NCI-H82 treated with DMSO at 0.1 percent for 48 hours (cell line): Measurements from ENCODE around the gene CFAP92.

ENCODE experiments used
- DNase-seq: peaks from one replicate; lab custom pipeline; 2025; ENCODE audit not compliant: unreplicated experiment; lab: John Stamatoyannopoulos, UW

CFAP92 gene

GRCh38 chr3:129006864-129007263 is 13.0 kb upstream of the CFAP92 start:
- no peak for DNase-seq

DNA sequence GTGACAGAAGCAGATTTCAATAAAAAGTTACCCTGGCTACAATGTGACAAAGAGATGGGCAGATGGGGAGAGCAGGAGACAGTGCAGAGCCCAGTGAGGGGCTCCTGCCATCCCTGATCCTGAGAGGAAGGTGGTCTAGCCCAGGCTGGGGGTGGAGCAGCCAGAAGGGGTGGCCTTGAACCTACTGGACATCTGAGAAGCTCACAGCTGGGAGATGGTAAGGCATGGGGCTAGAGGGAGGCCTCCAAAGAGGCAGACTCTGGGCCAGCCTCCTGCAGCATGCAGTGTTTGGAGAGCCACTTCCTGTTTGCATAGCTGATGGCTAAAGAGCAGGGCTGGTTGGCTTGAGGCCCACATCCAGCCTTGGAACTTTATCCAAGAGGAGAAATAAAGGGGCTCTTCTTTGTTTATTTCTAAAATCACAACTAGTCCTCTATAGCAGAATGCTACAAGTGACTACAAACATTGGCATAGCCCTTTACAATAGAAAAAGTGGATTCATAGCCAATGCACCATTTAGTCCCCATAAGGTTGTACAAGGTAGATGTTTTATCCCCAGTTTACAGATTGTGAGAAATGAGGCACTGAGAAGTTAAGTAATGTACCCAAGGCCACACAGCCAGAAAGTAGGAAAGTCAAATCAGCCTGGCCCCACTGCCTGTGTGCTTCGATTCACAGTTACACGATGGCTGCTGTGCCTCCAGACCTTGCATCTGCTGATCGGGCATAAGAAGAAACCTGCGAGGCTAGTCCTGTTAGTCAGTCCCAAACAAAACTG is 11.8 kb upstream of the CFAP92 start:
- DNase-seq = no peak

- no peak for DNase-seq
Observed at GRCh38 chr3:129004639-129005295, 10.9 kb upstream of the CFAP92 start.

DNA sequence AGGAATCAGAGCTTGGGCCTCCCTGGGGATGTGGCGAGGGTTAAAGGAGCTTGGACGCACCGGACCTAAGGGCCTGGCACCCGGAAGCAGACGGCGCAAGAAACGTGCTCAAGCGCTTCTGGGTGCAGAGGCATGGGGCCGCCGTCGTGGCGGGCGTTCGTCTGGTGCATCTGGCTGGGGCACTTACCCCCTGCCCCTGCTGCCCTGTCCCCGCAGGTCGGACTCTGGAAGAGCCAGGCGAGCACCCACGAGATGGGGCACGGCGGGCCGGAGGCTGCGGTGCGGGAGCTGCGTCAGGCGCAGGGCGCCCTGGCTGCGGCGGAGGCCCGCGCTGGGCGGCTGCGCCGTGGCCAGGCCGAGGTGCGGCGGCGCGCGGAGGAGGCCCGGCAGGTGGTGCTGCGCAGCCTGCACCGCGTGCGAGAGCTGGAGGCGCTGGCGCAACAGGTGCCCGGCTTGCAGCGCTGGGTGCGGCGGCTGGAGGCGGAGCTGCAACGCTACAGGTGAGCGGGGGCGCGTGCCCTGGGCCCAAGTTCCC is 9.8 kb upstream of the CFAP92 start:
- DNase-seq = no peak

GRCh38 chr3:129002573-129003569 is 9.0 kb upstream of the CFAP92 start:
- no peak for DNase-seq

DNA sequence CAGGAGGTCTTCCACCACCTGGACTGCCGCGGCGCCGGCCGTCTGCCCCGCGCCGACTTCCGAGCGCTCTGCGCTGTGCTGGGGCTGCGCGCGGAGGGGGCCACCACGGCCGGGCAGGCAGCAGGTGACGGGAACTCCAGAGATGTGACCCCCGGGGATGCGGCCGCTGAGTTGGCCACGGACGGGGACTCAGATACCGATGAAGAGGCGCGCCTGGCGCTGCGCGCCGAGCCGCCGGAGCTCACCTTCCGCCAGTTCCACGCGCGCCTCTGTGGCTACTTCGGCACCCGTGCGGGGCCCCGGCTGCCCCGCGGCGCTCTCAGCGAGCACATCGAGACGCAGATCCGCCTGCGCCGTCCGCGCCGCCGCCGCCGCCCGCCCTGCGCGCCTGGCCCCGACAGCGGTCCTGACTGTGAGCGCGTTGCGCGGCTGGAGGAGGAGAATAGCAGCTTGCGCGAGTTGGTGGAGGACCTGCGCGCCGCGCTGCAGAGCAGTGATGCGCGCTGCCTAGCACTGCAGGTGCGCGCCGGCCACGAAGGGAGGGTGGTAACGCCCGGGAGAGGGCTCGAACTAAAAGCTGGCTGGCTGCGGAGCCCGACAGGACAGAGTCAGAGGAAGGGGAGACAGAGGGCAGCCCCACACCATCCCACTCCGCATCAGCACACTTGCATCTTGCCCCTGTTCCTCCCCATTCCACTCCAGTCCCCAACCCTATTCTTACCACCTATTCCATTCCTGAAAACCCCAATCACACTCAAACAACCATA is 8.1 kb upstream of the CFAP92 start:
- no peak for DNase-seq

DNA sequence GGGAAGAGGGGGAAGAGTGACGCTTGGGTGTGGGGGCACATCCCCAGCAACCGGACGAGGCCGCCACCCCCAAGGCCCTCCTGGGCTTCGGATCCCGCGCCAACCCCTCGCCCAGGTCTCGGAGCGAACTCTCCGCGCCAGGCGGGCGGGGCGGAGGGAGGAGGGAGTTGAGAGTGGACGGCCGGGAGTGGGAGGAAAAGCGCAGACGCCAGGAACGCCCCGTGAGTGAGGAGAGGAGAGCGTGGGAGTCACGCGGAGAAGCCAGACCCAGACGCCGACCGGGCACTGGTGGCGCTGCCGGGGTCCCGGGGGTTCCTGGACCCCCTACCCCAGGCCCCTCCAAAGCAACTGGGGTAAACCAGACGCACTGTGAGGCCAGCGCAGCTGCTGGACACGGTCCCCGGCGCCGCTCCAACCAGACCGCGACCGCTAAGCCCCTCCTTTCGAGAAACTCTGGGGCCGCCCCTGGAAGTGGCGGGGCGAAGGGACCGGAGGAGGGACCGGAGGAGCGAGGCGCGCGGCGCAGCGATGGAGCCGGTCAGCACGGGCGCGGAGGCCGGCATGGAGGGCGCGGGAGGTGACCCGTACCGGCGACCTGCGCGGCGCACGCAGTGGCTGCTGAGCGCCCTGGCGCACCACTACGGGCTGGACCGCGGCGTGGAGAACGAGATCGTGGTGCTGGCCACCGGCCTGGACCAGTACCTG is 7.4 kb upstream of the CFAP92 start, which contains the start of gene EFCC1:
EFCC1 (plus strand) TSS at position 204 of the 705 bp plus-strand sequence; CDS start at position 529, 325 bp downstream.
- no peak for DNase-seq

DNA sequence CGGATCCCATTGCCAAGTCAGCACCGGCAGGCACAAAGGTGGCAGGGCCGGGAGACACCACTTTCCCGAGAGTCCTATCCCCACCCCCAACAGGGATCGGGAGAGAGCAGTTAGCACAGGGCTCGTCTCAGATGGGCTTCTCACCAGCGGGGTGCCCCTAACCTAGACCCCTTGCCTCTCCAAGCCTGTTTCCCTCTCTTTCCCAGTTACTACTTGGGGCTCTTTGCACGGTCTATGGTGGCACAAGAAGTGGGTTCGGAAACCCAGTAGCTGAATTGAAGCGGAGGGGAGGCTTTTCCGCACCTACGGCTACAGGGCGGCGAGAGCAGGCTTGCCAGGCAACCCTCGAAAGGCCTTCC is 6.8 kb upstream of the CFAP92 start:
- no peak for DNase-seq

- DNase-seq = no peak
Observed at GRCh38 chr3:128999102-128999501, 5.2 kb upstream of the CFAP92 start.

DNA sequence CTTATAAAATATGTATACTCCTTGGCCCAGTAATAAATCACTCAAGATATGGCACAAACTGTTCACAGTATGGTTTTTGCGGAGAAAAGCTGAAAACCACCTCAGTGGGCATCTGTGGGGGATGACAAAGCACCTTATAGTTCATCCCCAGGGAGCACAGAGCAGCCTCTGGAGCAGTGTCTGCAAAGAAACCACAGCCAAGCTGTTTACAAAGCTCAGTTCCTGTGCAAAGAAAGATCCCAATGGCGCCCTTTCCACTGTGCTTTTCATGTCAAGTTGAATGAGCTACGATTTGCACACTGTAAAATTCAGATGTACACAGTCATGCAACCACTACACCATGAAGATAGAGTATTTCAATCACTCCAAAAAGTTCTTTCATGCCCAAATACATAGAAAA is 4.7 kb upstream of the CFAP92 start:
- no peak for DNase-seq

GRCh38 chr3:128997486-128998133 is 3.7 kb upstream of the CFAP92 start:
- DNase-seq = no peak

- no peak for DNase-seq
Observed at GRCh38 chr3:128996726-128997125, 2.9 kb upstream of the CFAP92 start.

GRCh38 chr3:128996200-128996599 is 2.3 kb upstream of the CFAP92 start:
- no peak for DNase-seq

GRCh38 chr3:128995737-128996136 is 1.9 kb upstream of the CFAP92 start:
- DNase-seq = no peak

GRCh38 chr3:128994581-128995546 is 988 bp upstream of the CFAP92 start:
- DNase-seq = no peak

DNA sequence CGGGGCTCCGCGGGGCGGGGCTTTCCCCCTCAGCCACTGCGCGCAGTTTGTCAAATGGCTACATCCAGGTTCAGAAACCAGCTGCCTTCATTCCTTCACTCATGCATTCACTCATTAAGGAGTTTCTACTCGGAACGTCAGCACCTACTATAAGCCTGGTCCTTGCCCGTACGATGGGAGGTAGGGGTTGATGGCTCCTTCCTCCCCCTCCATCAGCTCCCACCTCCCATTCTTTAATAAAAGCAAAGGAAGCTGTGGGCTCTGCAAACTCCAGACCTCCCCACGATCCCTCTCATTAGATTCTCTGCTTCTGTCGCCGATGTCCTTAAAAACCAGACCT is 267 bp upstream of the CFAP92 start:
- no peak for DNase-seq

DNA sequence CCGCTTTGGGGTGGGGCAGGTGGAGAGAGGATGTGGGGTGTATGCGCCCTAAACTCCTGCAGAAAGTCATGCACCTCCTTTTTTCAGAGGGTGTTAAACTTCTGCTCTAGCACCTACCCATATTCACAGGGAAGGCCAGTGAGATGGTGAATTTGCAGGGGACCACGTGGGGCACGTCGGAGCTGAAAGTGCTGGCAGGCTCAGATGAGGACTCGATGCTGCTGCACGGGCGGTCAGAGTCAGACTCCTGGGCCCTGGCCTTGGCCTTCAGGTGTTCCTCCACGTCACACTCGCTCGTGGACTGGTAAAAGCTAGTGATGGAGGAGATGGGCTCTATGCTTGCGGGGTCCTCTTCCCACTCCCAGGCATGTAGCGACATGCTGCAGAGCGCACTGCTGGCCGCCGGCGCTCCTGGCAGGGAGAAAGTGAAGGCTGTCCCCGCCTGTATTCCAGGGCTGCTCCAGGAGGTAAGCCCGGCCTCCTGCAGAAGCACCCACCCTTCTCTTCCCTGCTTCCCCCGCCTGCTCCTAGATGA is 883 bp downstream of the CFAP92 start:
- no peak for DNase-seq

GRCh38 chr3:128991355-128991895 is 2.5 kb downstream of the CFAP92 start:
- DNase-seq = no peak
